HG02943 (cell line): ENCODE measurements around the gene PLA2G5.

Source experiments
- ATAC-seq: cut with Tn5 transposase; IDR thresholded peaks from one replicate; pipeline ENCODE4 v1.9.1; 2021; ENCODE audit warnings: mild to moderate bottlenecking, low read depth, moderate library complexity; ENCODE audit not compliant: unreplicated experiment

PLA2G5 gene

DNA sequence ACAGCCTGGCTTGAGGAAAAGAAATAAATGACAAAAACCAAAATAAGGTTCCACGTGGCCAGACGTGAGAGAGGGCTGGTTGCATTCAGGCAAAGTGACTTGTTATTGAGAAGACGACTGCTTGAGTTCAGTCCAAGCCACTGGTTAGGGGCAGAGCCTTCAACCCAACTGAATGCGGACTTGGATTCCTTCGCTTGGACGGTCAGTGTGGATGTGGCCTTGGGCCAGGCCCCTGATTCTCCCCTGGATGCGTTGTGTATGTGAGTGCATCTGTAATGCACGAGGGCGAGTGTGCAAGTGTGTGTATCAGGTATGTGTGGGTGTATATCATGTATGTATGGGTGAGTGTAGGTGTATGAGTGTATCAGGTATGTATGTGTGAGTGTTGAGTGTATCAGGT, 71.0 kb downstream of the PLA2G5 start:
- no peak for ATAC-seq

DNA sequence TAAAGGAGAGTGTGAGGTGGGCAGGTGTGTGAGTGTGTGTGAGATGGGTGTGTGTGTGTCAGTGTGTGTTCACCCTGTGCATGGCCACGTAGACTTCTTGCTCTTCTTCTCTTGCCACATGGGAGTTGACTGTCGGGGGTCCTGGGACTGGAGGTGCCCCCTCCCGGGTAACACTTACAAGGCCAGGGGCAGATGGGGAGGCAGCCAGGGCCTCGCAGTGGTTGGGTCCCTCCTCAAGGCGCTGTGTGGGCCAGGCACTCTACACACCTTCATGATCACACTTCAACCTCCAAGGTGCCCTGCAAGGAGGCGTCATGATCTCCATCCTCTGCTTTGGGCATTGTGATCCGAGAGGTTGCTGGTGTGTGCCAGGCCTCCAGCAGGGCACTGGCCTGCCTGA, 71.5 kb downstream of the PLA2G5 start:
- ATAC-seq: no peak
